GM18868 (cell line): ENCODE data around the gene OR7D2.
"Not testable (repeated sequence)": the region's sequence is repeated elsewhere in the genome, so short reads cannot be mapped to it uniquely, and the experiment has no call there.

Source experiments
- ATAC-seq: cut with Tn5 transposase; IDR thresholded peaks from one replicate; pipeline ENCODE4 v1.9.1; 2021; ENCODE audit warnings: mild to moderate bottlenecking, moderate library complexity; ENCODE audit not compliant: unreplicated experiment

OR7D2 gene

DNA sequence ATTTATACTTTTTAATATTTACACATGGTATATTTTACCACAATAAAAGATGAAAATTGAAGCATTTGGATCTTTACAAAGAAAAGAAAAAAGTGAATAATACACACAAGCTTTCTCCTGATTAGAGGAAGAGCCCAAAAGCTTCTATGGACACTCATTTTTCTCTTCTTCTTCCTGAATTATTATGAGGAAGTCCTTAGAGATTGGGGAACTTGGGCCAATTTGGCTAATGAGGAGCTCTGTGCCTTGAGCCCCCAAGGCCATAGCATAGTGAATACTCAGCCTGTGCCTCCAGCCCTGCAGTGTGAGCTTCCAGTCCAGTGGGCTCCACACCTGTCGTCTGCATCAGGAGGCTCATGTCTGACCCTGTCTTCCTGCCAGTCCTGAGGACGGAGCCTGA is 19.3 kb downstream of the OR7D2 start:
- not testable (repeated sequence) for ATAC-seq

DNA sequence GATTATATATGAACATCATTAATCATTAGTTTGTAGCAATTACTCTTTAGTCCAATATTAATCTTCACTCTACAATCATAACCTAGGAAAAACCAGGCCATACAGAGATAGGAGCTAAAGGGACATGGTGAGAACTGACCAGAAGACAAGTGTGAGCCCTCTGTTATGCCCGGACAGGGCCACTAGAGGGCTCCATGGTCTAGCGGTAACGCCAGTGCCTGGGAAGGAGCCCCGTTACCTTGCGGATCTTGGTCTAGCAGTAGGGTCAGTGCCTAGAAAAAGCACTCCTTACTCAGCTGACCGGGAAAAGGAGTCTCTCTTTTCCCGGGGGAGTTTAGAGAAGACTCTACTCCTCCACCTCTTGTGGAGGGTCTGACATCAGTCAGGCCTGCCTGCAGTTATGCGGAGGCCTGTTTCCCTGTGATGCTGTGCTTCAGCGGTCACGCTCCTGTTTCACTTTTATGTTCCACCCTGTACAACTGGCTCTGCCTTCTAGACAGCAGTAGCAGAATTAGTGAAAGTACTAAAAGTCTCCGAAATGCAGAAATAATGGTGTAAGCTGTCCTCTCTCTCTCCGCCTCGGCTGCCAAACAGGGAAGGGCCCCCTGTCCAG is 26.8 kb downstream of the OR7D2 start:
- no peak for ATAC-seq

DNA sequence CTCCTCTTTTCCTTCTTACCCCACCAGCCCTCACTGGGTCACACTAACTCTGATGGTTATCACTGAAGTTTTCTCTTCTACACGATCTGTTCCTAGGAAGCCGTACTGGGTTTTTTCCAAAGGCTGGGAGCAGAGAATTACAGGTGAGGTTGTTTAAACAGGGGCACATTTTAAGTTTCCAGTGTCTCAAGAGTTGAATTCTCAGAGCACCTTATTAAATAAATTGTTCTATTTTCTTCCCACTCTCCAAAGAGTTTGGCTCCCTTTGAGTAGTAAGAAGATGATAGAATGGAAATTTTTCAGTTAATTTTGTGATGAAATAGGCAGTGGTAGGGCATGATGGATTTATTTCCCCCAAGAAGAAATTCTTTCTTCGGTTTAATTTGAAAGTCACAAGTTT is 40.7 kb downstream of the OR7D2 start, which contains the start of gene OR7D4:
Gene OR7D4 (minus strand): TSS at position 101 of the 400 bp plus-strand sequence. CDS start 4,752 bp downstream, outside the sequence.
- ATAC-seq = no peak
